Stimulated activated CD4-positive, alpha-beta T cell treated with anti-CD3 and anti-CD28 coated beads, TNF-alpha, amount 100 ng/mL, for 1 hour (primary cell): Measurements from ENCODE around the gene SNAPC5.

Experiments
- DNase-seq, 3 donors: peaks; one replicate each; pipeline ENCODE4 v3.0.0-alpha.2; 2020; ENCODE audit warnings: low read depth in 3 of 3, low spot score in 1 of 3

Gene SNAPC5

GRCh38 chr15:66459818-66460615 is 37.5 kb downstream of the SNAPC5 start:
- DNase-seq: no peak

DNA sequence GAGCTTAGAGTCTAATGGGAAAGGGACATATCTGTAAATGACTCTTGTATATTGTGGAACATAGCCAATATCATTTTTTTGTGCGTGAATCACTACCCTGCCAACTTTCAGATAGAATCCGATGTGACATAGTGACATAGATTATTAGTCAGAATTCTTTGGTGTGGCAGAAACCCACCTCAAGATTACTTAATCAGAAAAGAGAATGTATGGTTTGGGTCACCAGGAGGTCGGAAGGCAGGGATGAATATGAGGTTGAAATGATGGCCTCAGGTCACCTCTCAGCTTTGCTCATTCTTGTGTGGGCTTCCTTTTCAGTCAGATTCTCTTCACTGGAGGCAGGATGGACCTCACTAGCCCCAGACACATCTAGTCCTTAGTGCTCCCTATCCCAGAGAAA is 41.4 kb downstream of the SNAPC5 start:
- no peak for DNase-seq

- no peak for DNase-seq
Observed at GRCh38 chr15:66454143-66454542, 43.4 kb downstream of the SNAPC5 start.

GRCh38 chr15:66452971-66453580 is 44.5 kb downstream of the SNAPC5 start:
- DNase-seq: no peak

DNA sequence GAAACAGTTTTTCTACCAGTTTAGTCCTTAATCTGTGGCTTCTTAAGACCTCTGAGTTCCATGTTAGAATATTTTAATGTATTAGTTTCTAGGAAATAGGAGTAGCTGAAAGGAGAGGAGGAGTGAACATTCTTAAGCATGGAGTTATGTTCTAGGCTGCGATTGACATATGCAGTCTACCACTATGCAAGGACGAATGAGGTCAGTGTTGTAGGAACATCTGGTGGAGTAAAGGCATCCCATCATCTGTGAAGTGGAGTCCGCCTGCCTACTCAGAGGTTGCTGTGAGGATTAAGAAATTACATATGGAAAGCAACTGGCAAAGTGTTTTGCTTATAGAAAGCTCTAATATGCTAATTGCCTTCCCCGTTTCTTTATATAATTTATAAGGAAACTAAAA is 45.1 kb downstream of the SNAPC5 start:
- DNase-seq: no peak
